ENCODE results near the gene DIP2B.

Gene DIP2B

DNA sequence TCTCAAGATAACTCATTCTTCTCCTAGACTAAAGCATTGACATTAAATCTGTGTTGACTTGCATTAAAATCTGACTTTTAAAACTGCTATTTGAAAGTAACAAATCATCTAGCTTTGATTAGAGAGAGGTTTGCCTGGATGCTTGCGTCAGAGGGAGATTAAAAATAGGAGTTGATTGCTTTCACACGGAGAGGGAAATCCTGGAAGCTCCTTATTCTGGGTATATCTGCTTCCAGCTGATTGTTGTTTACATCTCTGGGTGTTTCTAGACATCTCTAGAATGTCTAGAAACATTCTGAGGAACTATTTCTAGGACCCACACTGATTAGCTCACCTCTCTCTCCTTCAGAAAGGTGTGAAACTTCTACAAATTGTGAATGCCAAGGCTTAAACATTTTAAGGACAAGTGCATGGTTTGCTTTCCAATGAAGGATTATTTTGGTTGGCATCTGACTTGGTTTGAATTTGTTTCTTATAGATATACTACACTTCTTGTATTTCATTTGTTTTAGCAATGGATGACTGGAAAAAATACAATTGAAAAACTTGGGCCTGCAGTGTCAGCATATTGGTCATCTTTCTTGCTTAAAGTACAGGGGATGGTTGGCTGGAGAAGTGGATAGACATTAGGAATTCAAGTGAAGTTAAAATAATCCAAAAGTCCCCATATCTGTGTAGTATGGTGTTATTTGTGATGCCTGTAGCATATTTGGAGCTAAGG lies 2.1 kb downstream of the DIP2B start:
- H3K4me1 ChIP-seq (ENCODE audit: control insufficient read depth, insufficient read depth, low read length), result peaks cover 7% of the 10 kb centered on the region
- H3K9ac ChIP-seq (ENCODE audit: low read depth, low read length), result no peak overlapping the region
- peak overlapping the region; percentile 8 for H3K4me3 ChIP-seq (ENCODE audit: low read depth, low read length)

GRCh38 chr12:50507474-50507838 lies 2.7 kb downstream of the DIP2B start:
- Histone ChIP-seq H3K4me1 (ENCODE audit: control insufficient read depth, insufficient read depth, low read length) (peaks cover 7% of the 10 kb centered on the region), H3K9me3 (ENCODE audit: control insufficient read depth, insufficient read depth, low read length) (no peaks in the 10 kb centered on the region), H3K9ac (ENCODE audit: low read depth, low read length) (no peak overlapping the region), H3K36me3 (ENCODE audit: control insufficient read depth, insufficient read depth, low read length) (peaks cover 2% of the 10 kb centered on the region), H3K27me3 (ENCODE audit: control insufficient read depth, insufficient read depth, low read length) (no peaks in the 10 kb centered on the region), H3K4me3 (ENCODE audit: low read depth, low read length) (no peak overlapping the region)

More for the DNA sequence above, 2.1 kb downstream of the DIP2B start:
- no peaks in the 10 kb centered on the region for H3K27me3 ChIP-seq (ENCODE audit: control insufficient read depth, insufficient read depth, low read length)
- H3K9me3 ChIP-seq (ENCODE audit: control insufficient read depth, insufficient read depth, low read length), result no peaks in the 10 kb centered on the region
- H3K36me3 ChIP-seq (ENCODE audit: control insufficient read depth, insufficient read depth, low read length), result peaks cover 2% of the 10 kb centered on the region

GRCh38 chr12:50507930-50508329 lies 3.1 kb downstream of the DIP2B start:
- Histone ChIP-seq H3K9ac (ENCODE audit: low read depth, low read length) (no peak overlapping the region), H3K36me3 (ENCODE audit: control insufficient read depth, insufficient read depth, low read length) (peaks cover 2% of the 10 kb centered on the region), H3K9me3 (ENCODE audit: control insufficient read depth, insufficient read depth, low read length) (no peaks in the 10 kb centered on the region), H3K4me1 (ENCODE audit: control insufficient read depth, insufficient read depth, low read length) (peaks cover 7% of the 10 kb centered on the region), H3K4me3 (ENCODE audit: low read depth, low read length) (no peak overlapping the region), H3K27me3 (ENCODE audit: control insufficient read depth, insufficient read depth, low read length) (no peaks in the 10 kb centered on the region)

- Histone ChIP-seq H3K4me1 (ENCODE audit: control insufficient read depth, insufficient read depth, low read length) (peaks cover 7% of the 10 kb centered on the region), H3K9ac (ENCODE audit: low read depth, low read length) (no peak overlapping the region)
Measured at GRCh38 chr12:50508414-50508813, 3.6 kb downstream of the DIP2B start.

GRCh38 chr12:50508970-50509663 lies 4.3 kb downstream of the DIP2B start:
- no peak overlapping the region for H3K4me3 ChIP-seq (ENCODE audit: low read depth, low read length)
- peaks cover 7% of the 10 kb centered on the region for H3K4me1 ChIP-seq (ENCODE audit: control insufficient read depth, insufficient read depth, low read length)
- no peaks in the 10 kb centered on the region for H3K9me3 ChIP-seq (ENCODE audit: control insufficient read depth, insufficient read depth, low read length)
- H3K27me3 ChIP-seq (ENCODE audit: control insufficient read depth, insufficient read depth, low read length), result no peaks in the 10 kb centered on the region
- H3K36me3 ChIP-seq (ENCODE audit: control insufficient read depth, insufficient read depth, low read length), result peaks cover 2% of the 10 kb centered on the region
- no peak overlapping the region for H3K9ac ChIP-seq (ENCODE audit: low read depth, low read length)

More at GRCh38 chr12:50508414-50508813, 3.6 kb downstream of the DIP2B start:
- Histone ChIP-seq H3K4me3 (ENCODE audit: low read depth, low read length) (no peak overlapping the region), H3K27me3 (ENCODE audit: control insufficient read depth, insufficient read depth, low read length) (no peaks in the 10 kb centered on the region), H3K9me3 (ENCODE audit: control insufficient read depth, insufficient read depth, low read length) (no peaks in the 10 kb centered on the region), H3K36me3 (ENCODE audit: control insufficient read depth, insufficient read depth, low read length) (peaks cover 2% of the 10 kb centered on the region)

- H3K4me3 ChIP-seq (ENCODE audit: low read depth, low read length), result no peak overlapping the region
- H3K36me3 ChIP-seq (ENCODE audit: control insufficient read depth, insufficient read depth, low read length), result no peaks in the 10 kb centered on the region
- H3K4me1 ChIP-seq (ENCODE audit: control insufficient read depth, insufficient read depth, low read length), result peaks cover 5% of the 10 kb centered on the region
- no peak overlapping the region for H3K9ac ChIP-seq (ENCODE audit: low read depth, low read length)
- no peaks in the 10 kb centered on the region for H3K27me3 ChIP-seq (ENCODE audit: control insufficient read depth, insufficient read depth, low read length)
- no peaks in the 10 kb centered on the region for H3K9me3 ChIP-seq (ENCODE audit: control insufficient read depth, insufficient read depth, low read length)
Measured at GRCh38 chr12:50514526-50515276, 9.9 kb downstream of the DIP2B start.

DNA sequence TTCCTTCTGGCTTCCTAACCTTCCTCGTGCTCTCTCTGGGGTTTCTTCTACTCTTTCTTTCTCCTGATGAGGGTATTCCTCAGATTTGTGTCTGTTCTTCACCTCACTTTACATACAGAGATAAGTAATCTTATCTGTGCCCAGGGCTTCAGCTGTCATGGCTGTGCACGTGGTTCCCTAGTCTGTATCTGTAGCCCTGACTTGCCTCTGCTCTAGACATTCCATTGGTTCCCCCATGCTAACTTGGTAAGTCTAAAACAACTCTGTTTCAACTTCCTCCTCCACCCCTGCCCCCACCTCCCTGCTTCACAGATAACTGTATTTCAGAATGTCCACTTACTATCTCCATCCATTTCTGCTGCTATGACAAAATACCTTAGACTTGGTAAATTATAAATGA lies 10.8 kb downstream of the DIP2B start:
- Histone ChIP-seq H3K27me3 (ENCODE audit: control insufficient read depth, insufficient read depth, low read length) (no peaks in the 10 kb centered on the region), H3K4me1 (ENCODE audit: control insufficient read depth, insufficient read depth, low read length) (peaks cover 5% of the 10 kb centered on the region), H3K36me3 (ENCODE audit: control insufficient read depth, insufficient read depth, low read length) (no peaks in the 10 kb centered on the region), H3K9me3 (ENCODE audit: control insufficient read depth, insufficient read depth, low read length) (no peaks in the 10 kb centered on the region), H3K4me3 (ENCODE audit: low read depth, low read length) (no peak overlapping the region), H3K9ac (ENCODE audit: low read depth, low read length) (no peak overlapping the region)

GRCh38 chr12:50517421-50518048 lies 12.8 kb downstream of the DIP2B start:
- Histone ChIP-seq H3K4me3 (ENCODE audit: low read depth, low read length) (no peak overlapping the region), H3K9ac (ENCODE audit: low read depth, low read length) (no peak overlapping the region), H3K9me3 (ENCODE audit: control insufficient read depth, insufficient read depth, low read length) (no peaks in the 10 kb centered on the region), H3K36me3 (ENCODE audit: control insufficient read depth, insufficient read depth, low read length) (no peaks in the 10 kb centered on the region), H3K27me3 (ENCODE audit: control insufficient read depth, insufficient read depth, low read length) (no peaks in the 10 kb centered on the region), H3K4me1 (ENCODE audit: control insufficient read depth, insufficient read depth, low read length) (peaks cover 5% of the 10 kb centered on the region)

DNA sequence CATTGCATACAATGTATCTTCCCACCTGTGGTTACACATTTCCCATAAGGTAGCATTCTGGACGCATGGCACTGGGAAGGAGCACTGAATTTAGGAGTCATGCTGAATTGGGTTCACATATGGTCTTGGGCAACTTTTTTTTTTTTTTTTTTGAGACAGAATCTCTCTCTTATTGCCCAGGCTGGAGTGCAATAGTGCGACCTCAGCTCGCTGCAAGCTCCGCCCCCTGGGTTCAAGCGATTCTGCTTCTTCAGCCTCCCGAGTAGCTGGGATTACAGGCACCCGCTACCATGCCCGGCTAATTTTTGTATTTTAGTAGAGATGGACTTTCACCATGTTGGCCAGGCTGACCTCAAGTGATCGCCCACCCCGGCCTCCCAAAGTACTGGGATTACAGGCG lies 13.3 kb downstream of the DIP2B start:
- no peak overlapping the region for H3K4me3 ChIP-seq (ENCODE audit: low read depth, low read length)
- no peak overlapping the region for H3K9ac ChIP-seq (ENCODE audit: low read depth, low read length)
- peaks cover 5% of the 10 kb centered on the region for H3K4me1 ChIP-seq (ENCODE audit: control insufficient read depth, insufficient read depth, low read length)

DNA sequence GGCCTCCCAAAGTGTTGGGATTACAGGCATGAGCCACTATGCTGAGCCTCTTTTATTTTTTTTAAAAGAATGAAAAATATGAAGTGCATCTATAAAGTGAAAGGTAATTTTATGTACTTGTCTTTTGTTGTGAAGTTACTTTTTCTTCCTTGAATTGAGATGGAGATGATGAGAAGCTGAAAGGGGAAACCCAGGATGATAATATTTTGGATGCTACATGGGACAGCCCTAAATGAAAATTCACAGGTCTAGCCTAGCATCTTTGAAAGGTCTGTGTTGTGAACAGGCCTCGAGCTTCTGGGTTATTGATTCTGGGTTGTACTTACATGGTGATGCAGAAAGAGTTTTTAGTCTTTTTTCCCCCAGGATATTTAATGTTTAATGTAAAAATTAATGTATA lies 14.6 kb downstream of the DIP2B start:
- Histone ChIP-seq H3K36me3 (ENCODE audit: control insufficient read depth, insufficient read depth, low read length) (no peaks in the 10 kb centered on the region), H3K4me3 (ENCODE audit: low read depth, low read length) (no peak overlapping the region), H3K9me3 (ENCODE audit: control insufficient read depth, insufficient read depth, low read length) (no peaks in the 10 kb centered on the region), H3K9ac (ENCODE audit: low read depth, low read length) (no peak overlapping the region), H3K4me1 (ENCODE audit: control insufficient read depth, insufficient read depth, low read length) (peaks cover 5% of the 10 kb centered on the region), H3K27me3 (ENCODE audit: control insufficient read depth, insufficient read depth, low read length) (no peaks in the 10 kb centered on the region)

More for the DNA sequence above, 13.3 kb downstream of the DIP2B start:
- H3K27me3 ChIP-seq (ENCODE audit: control insufficient read depth, insufficient read depth, low read length), result no peaks in the 10 kb centered on the region
- H3K9me3 ChIP-seq (ENCODE audit: control insufficient read depth, insufficient read depth, low read length), result no peaks in the 10 kb centered on the region
- H3K36me3 ChIP-seq (ENCODE audit: control insufficient read depth, insufficient read depth, low read length), result no peaks in the 10 kb centered on the region

- no peak overlapping the region for H3K9ac ChIP-seq (ENCODE audit: low read depth, low read length)
- no peaks in the 10 kb centered on the region for H3K27me3 ChIP-seq (ENCODE audit: control insufficient read depth, insufficient read depth, low read length)
- H3K4me1 ChIP-seq (ENCODE audit: control insufficient read depth, insufficient read depth, low read length), result peaks cover 5% of the 10 kb centered on the region
- no peaks in the 10 kb centered on the region for H3K9me3 ChIP-seq (ENCODE audit: control insufficient read depth, insufficient read depth, low read length)
- no peaks in the 10 kb centered on the region for H3K36me3 ChIP-seq (ENCODE audit: control insufficient read depth, insufficient read depth, low read length)
- H3K4me3 ChIP-seq (ENCODE audit: low read depth, low read length), result no peak overlapping the region
Measured at GRCh38 chr12:50520416-50521207, 15.8 kb downstream of the DIP2B start.

Data from iPS-15b (cell line).